BLaER1 (cell line): Measurements from ENCODE around the gene CC2D2B.

ENCODE experiments used
- H3K27ac ChIP-seq: shearing (Covaris generic); formaldehyde crosslinking; 2 replicates; pipeline ENCODE4 v1.8.1; 2022
- H3K27me3 ChIP-seq: shearing (Covaris generic); formaldehyde crosslinking; 2 replicates; pipeline ENCODE4 v1.8.1; 2022
- H3K36me3 ChIP-seq: shearing (Covaris generic); formaldehyde crosslinking; 2 replicates; pipeline ENCODE4 v1.8.1; 2022
- H3K4me1 ChIP-seq: shearing (Covaris generic); formaldehyde crosslinking; 2 replicates; pipeline ENCODE4 v1.8.1; 2022
- H3K4me2 ChIP-seq: shearing (Covaris generic); formaldehyde crosslinking; 2 replicates; pipeline ENCODE4 v1.8.1; 2022
- H3K4me3 ChIP-seq: shearing (Covaris generic); formaldehyde crosslinking; 2 replicates; pipeline ENCODE4 v1.8.1; 2022
- H3K9ac ChIP-seq: shearing (Covaris generic); formaldehyde crosslinking; 2 replicates; pipeline ENCODE4 v1.8.1; 2022
- H3K9me3 ChIP-seq: shearing (Covaris generic); formaldehyde crosslinking; 2 replicates; pipeline ENCODE4 v1.8.1; 2022
- H4K20me1 ChIP-seq: shearing (Covaris generic); formaldehyde crosslinking; 2 replicates; pipeline ENCODE4 v1.8.1; 2022
- Cebpa-rat ChIP-seq: shearing (Covaris generic); IDR thresholded peaks from 2 replicates; pipeline ENCODE4 v1.8.1; 2022

Gene CC2D2B

DNA sequence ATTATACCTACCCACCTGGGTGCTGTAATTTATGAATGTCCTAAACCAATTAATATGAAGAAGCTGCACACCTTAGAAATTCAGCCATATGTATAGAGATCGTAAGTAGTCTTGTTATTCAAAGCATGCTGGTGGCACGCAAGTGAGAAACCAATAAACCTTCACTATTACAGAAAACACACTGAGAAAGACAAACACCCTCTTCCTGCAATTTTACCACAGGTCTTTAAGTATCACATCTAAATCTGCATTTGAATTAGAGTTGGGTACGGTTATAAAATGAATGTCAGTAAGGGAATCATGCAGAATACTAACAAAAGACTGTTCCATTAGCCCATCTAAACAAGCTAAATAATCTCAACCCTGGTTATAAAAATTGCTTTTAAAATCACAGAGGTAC, 169.4 kb downstream of the CC2D2B start:
- no peak overlapping the region for H3K27ac ChIP-seq
- H3K36me3 ChIP-seq = no peaks in the 10 kb centered on the region
- no peak overlapping the region for H3K4me2 ChIP-seq
- no peak overlapping the region for H3K4me3 ChIP-seq
- no peak for TF ChIP-seq Cebpa-rat
- H3K27me3 ChIP-seq = no peaks in the 10 kb centered on the region
- no peaks in the 10 kb centered on the region for H3K4me1 ChIP-seq
- H3K9ac ChIP-seq = no peak overlapping the region
- no peaks in the 10 kb centered on the region for H4K20me1 ChIP-seq
- no peaks in the 10 kb centered on the region for H3K9me3 ChIP-seq

DNA sequence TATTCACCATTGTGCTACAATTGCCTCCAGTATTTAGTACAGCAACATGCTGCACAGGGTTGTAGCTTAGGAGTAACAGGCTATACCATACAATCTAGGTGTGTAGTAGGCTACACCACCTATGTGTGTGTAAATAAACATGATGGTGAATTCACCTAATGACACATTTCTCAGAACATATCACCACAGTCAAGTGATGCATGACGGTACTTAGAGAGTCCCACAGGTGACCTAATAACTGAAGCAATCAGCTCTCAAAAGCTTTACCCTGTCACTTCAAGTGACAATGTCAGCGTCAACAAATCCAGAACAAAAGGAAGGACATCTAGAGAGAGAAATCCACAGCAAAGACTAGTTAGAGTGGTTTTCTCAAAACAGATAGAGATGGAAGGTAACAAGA, 174.4 kb downstream of the CC2D2B start:
- H3K4me2 ChIP-seq = no peak overlapping the region
- no peaks in the 10 kb centered on the region for H3K9me3 ChIP-seq
- H3K36me3 ChIP-seq = no peaks in the 10 kb centered on the region
- H3K9ac ChIP-seq = no peak overlapping the region
- H4K20me1 ChIP-seq = no peaks in the 10 kb centered on the region
- no peak for TF ChIP-seq Cebpa-rat
- no peaks in the 10 kb centered on the region for H3K4me1 ChIP-seq
- no peak overlapping the region for H3K27ac ChIP-seq
- H3K4me3 ChIP-seq = no peak overlapping the region
- H3K27me3 ChIP-seq = no peaks in the 10 kb centered on the region
